Prostate gland (tissue), 2 donors: ENCODE measurements around the gene TSFM. TPM values are rescaled to one million over a fixed set of nuclear protein-coding genes. Genes with fewer than 3 reads are reported as not detected.
A peak's percentile ranks its signal among the peaks of the same experiment; 100 is the strongest.

Experiments used
- DNase-seq: peaks from one replicate; pipeline ENCODE4 v3.0.0-alpha.2; 2019; ENCODE audit warnings: low spot score
- H3K27ac ChIP-seq, 2 donors: fragments of 200-600 bp; sonication (generic); 2 replicates each; pipeline ENCODE4 v1.5.1; 2017 to 2019
- H3K27me3 ChIP-seq: fragments of 200-600 bp; sonication (generic); replicated peaks from 2 replicates; pipeline ENCODE4 v1.5.1; 2019; ENCODE audit not compliant: insufficient read depth
- H3K36me3 ChIP-seq, 2 donors: fragments of 200-600 bp; sonication (generic); 1 replicate in 1 of 2; 2 replicates in 1 of 2; pipeline versions ENCODE4 v1.5.1 to v1.8.1; 2017 to 2019
- H3K4me1 ChIP-seq: fragments of 200-600 bp; sonication (generic); replicated peaks from 2 replicates; pipeline ENCODE4 v1.5.1; 2019
- H3K4me3 ChIP-seq, 2 donors: fragments of 200-600 bp; sonication (generic); 2 replicates each; pipeline ENCODE4 v1.5.1; 2017 to 2019
- H3K9me3 ChIP-seq: fragments of 200-600 bp; sonication (generic); 2 replicates; pipeline ENCODE4 v1.5.1; 2017
- CTCF ChIP-seq, 4 experiments: fragments of 200-600 bp in 2 of 4; fragments of 450-650 bp in 2 of 4; sonication (generic) in 2 of 4; IDR thresholded peaks; 1 replicate in 3 of 4; 2 replicates in 1 of 4; pipeline ENCODE4 v1.5.1; 2016 to 2019; ENCODE audit warnings: antibody characterized with exemption in 4 of 4, mild to moderate bottlenecking in 2 of 4, moderate library complexity in 2 of 4
- POLR2A ChIP-seq: fragments of 450-650 bp; IDR thresholded peaks from one replicate; pipeline ENCODE4 v1.6.1; 2016; ENCODE audit warnings: antibody characterized with exemption, mild to moderate bottlenecking
- POLR2AphosphoS5 ChIP-seq: sonication (generic); formaldehyde crosslinking; IDR thresholded peaks from one replicate; pipeline ENCODE4 v1.6.1; 2017; ENCODE audit warnings: antibody characterized with exemption
- WGBS: methylation state at CpG from one replicate; pipeline ENCODE4 v1.1.5; 2018; 5-methylcytosine and 5-hydroxymethylcytosine counted together
- intact Hi-C: fragments of 100-400 bp; cut with DNase I; formaldehyde crosslinking; loops from one replicate; pipeline ENCODE4 v1.14.2; 2022
- total RNA-seq, 2 donors: library from RNA; depleted of rRNA; stranded (reverse); fragments of >200 nt; gene quantifications; one replicate each; pipeline ENCODE4 v1.1.0, GENCODE V29; 2016

TSFM gene
- total RNA-seq, 2 donors from 2014 or later: 24.3 to 39.6 TPM

GRCh38 chr12:57842342-57843294 is 60.0 kb downstream of the TSFM start:
- DNase-seq: no peak
- Histone ChIP-seq H3K4me3 (peak overlapping the region in 1 of 2 donors; percentile 4), H3K9me3 (no peaks in the 10 kb centered on the region), H3K4me1 (peaks cover 46% of the 10 kb centered on the region), H3K36me3 (no peaks in the 10 kb centered on the region), H3K27ac (peak overlapping the region; percentile 98 to 100), H3K27me3 (no peaks in the 10 kb centered on the region)
- WGBS: 20% methylated on average over 14 of the region's 14 CpGs
- TF ChIP-seq CTCF (IDR thresholded peaks at IDR 0.05) (no peak), POLR2A (no peak), POLR2AphosphoS5 (no peak)
- intact Hi-C loops: no loop called here

- H3K36me3 ChIP-seq: no peaks in the 10 kb centered on the region
- no peaks in the 10 kb centered on the region for H3K27me3 ChIP-seq
- intact Hi-C loops: loop anchor here (2.0 kb wide), 1 partner anchor 48 kb away; no protein-coding TSS in a partner anchor
- peaks cover 25% of the 10 kb centered on the region for H3K4me1 ChIP-seq
- TF ChIP-seq POLR2AphosphoS5 (no peak), CTCF (IDR thresholded peaks at IDR 0.05) (no peak), POLR2A (no peak)
- peak overlapping the region; percentile 98 to 100 for H3K27ac ChIP-seq
- DNase-seq: peak; percentile 44
- under 1% methylated on average over 42 of the region's 42 CpGs for WGBS
- H3K4me3 ChIP-seq: peak overlapping the region; percentile 99 to 100
- H3K9me3 ChIP-seq: no peaks in the 10 kb centered on the region
Measured at GRCh38 chr12:57844709-57845477, 62.3 kb downstream of the TSFM start.

GRCh38 chr12:57845478-57846284 is 63.1 kb downstream of the TSFM start:
- intact Hi-C loops: loop anchor here (2.0 kb wide), 2 partner anchors 19 to 47 kb away; no protein-coding TSS in a partner anchor
- WGBS: under 1% methylated on average over 47 of the region's 81 CpGs
- H3K9me3 ChIP-seq: no peaks in the 10 kb centered on the region

GRCh38 chr12:57846285-57846576 is 63.6 kb downstream of the TSFM start:
- 0% methylated on average over 14 of the region's 26 CpGs for WGBS
- no peak for DNase-seq
- H3K4me1 ChIP-seq: peaks cover 25% of the 10 kb centered on the region
- H3K36me3 ChIP-seq: no peaks in the 10 kb centered on the region
- peak overlapping the region; percentile 99 to 100 for H3K4me3 ChIP-seq
- TF ChIP-seq POLR2A (no peak), CTCF (IDR thresholded peaks at IDR 0.05) (no peak), POLR2AphosphoS5 (no peak)
- H3K27ac ChIP-seq: peak overlapping the region; percentile 98 to 100
- no peaks in the 10 kb centered on the region for H3K27me3 ChIP-seq
- no peaks in the 10 kb centered on the region for H3K9me3 ChIP-seq
- intact Hi-C loops: loop anchor here (2.0 kb wide), 1 partner anchor 19 kb away; no protein-coding TSS in a partner anchor

More at GRCh38 chr12:57845478-57846284, 63.1 kb downstream of the TSFM start:
- Histone ChIP-seq H3K4me1 (peaks cover 25% of the 10 kb centered on the region), H3K27ac (peak overlapping the region; percentile 98 to 100), H3K4me3 (peak overlapping the region; percentile 99 to 100), H3K27me3 (no peaks in the 10 kb centered on the region), H3K36me3 (no peaks in the 10 kb centered on the region)
- TF ChIP-seq POLR2A: peak; percentile 22
- no peak for TF ChIP-seq CTCF (IDR thresholded peaks at IDR 0.05)
- peak; percentile 60 for DNase-seq
